Activated CD8-positive, alpha-beta T cell treated with anti-CD3 and anti-CD28 coated beads for 36 hours (primary cell): ENCODE data around the gene STAP2. TPM values are rescaled to one million over a fixed set of nuclear protein-coding genes. Genes with fewer than 3 reads are reported as not detected.

ENCODE experiments used
- ATAC-seq: fragments of 200-7000 bp; cut with Tn5 transposase; one replicate; pipeline ENCODE4 v1.10.0; 2021; ENCODE audit warnings: mild to moderate bottlenecking, moderate library complexity
- CTCF ChIA-PET: fragments of 350-600 bp; sonication (Branson Sonifier 250); formaldehyde crosslinking; loops from one replicate; lab custom pipeline; 2021; ENCODE audit warnings: antibody characterized with exemption; lab: Charles Lee
- POLR2A ChIA-PET: fragments of 350-600 bp; sonication (Branson Sonifier 250); formaldehyde crosslinking; loops from one replicate; lab custom pipeline; 2021; ENCODE audit warnings: antibody characterized with exemption; lab: Charles Lee
- DNase-seq: peaks from one replicate; pipeline ENCODE4 v3.0.0-alpha.2; 2020
- H3K27ac Mint-ChIP-seq: one replicate; pipeline ENCODE4 v1.8.0; 2021; ENCODE audit warnings: mild to moderate bottlenecking, mixed read lengths
- H3K27me3 Mint-ChIP-seq: one replicate; pipeline ENCODE4 v1.8.0; 2021; ENCODE audit warnings: mixed read lengths
- H3K36me3 Mint-ChIP-seq: one replicate; pipeline ENCODE4 v1.8.0; 2021; ENCODE audit warnings: low read depth, mixed read lengths
- H3K4me1 Mint-ChIP-seq: one replicate; pipeline ENCODE4 v1.8.0; 2021; ENCODE audit warnings: low read depth, mixed read lengths
- H3K4me3 Mint-ChIP-seq: one replicate; pipeline ENCODE4 v1.8.0; 2021; ENCODE audit warnings: mild to moderate bottlenecking, moderate library complexity, mixed read lengths
- H3K9me3 Mint-ChIP-seq: one replicate; pipeline ENCODE4 v1.8.0; 2021; ENCODE audit warnings: mixed read lengths
- intact Hi-C: fragments of 100-400 bp; cut with micrococcal nuclease; formaldehyde crosslinking; loops from one replicate; pipeline ENCODE4 v1.10.0; 2022
- total RNA-seq, 2 experiments: library from RNA; stranded (reverse); gene quantifications; one replicate each; pipeline ENCODE4 v1.2.3, GENCODE V29; 2021
- TF ChIP-seq, protein P1 (sequence below): fragments of 200-600 bp; IDR thresholded peaks from one replicate; pipeline ENCODE4 v1.8.0; 2022; ENCODE audit warnings: antibody characterized with exemption, mild to moderate bottlenecking

STAP2 gene
- total RNA-seq, 2 experiments from 2014 or later, result 9.6 to 14.6 TPM

DNA sequence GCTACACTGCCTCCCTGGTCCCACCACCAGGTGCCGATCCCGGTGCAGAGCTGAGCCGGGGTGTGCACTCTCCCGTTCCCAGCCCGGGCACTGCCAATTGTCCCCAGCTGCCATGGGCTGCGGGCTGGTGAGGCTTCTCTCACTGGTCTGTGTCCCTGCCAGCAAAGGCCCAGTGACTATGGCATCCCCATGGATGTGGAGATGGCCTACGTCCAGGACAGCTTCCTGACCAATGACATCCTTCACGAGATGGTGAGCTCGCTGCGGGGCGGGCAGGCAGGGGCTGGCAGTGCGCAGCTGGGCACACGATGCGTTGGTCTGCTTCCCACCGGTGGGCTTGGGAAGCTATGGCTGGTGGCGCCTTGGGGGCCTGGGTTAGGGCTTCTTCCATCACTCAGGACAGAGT lies 19.3 kb upstream of the STAP2 start:
- ChIA-PET CTCF (interaction anchor here (0.7 to 3.8 kb wide), 3 partner anchors 14 to 91 kb away, joined by 4 to 10 read pairs (median 6); partner anchors contain the start of gene MPND), POLR2A (interaction anchor here (1.2 to 1.5 kb wide), 3 partner anchors 19 to 91 kb away, joined by 3 to 5 read pairs (median 4); partner anchors contain the start of gene SH3GL1)
- Mint-ChIP-seq H3K4me1 (no peaks in the 10 kb centered on the region), H3K27ac (no peak overlapping the region), H3K9me3 (no peaks in the 10 kb centered on the region), H3K4me3 (no peak overlapping the region), H3K27me3 (no peaks in the 10 kb centered on the region), H3K36me3 (peaks cover 4% of the 10 kb centered on the region)
- intact Hi-C loops, result no loop called here
- TF ChIP-seq, protein P1, sequence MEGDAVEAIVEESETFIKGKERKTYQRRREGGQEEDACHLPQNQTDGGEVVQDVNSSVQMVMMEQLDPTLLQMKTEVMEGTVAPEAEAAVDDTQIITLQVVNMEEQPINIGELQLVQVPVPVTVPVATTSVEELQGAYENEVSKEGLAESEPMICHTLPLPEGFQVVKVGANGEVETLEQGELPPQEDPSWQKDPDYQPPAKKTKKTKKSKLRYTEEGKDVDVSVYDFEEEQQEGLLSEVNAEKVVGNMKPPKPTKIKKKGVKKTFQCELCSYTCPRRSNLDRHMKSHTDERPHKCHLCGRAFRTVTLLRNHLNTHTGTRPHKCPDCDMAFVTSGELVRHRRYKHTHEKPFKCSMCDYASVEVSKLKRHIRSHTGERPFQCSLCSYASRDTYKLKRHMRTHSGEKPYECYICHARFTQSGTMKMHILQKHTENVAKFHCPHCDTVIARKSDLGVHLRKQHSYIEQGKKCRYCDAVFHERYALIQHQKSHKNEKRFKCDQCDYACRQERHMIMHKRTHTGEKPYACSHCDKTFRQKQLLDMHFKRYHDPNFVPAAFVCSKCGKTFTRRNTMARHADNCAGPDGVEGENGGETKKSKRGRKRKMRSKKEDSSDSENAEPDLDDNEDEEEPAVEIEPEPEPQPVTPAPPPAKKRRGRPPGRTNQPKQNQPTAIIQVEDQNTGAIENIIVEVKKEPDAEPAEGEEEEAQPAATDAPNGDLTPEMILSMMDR, result no peak
- ATAC-seq (no peak), DNase-seq (no peak)

DNA sequence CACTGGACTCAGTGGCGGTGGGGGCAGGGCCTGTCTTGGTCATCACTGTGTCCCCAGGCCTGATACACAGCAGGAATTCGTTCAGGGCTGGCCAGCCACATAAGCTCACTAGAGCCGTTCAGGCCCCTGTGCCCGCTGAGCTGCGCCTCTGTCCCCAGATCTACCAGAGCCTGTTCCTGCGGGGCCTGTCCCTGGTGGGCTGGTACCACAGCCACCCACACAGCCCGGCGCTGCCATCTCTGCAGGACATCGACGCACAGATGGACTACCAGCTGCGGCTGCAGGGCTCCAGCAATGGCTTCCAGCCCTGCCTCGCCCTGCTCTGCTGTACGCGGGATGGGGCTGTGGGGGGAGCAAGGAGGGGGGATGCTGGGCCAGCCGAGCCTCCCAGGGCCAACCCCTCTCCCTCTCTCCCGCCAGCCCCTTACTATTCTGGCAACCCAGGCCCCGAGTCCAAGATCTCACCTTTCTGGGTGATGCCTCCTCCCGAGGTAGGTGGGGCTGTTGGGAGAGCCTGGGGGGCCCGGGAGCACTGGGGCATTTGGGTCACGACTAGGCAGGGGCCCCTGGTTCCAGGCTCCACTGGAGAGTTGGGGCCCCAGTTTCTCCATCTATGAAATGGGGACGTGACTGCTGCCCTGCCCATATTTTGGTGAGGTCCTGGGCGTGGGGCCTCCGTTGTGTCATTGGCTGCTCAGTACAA lies 18.6 kb upstream of the STAP2 start:
- Mint-ChIP-seq H3K36me3 (peaks cover 4% of the 10 kb centered on the region), H3K9me3 (no peaks in the 10 kb centered on the region), H3K4me3 (no peak overlapping the region), H3K27ac (no peak overlapping the region), H3K27me3 (no peaks in the 10 kb centered on the region), H3K4me1 (peaks cover 2% of the 10 kb centered on the region)
- DNase-seq, result no peak
- intact Hi-C loops, result no loop called here
- TF ChIP-seq, protein P1, result no peak
- ChIA-PET CTCF (interaction anchor here (0.8 to 3.8 kb wide), 2 partner anchors 14 to 89 kb away, joined by 3 to 10 read pairs; partner anchors contain the start of gene MPND), POLR2A (interaction anchor here (1.5 kb wide), 1 partner anchor 90 kb away, joined by 5 read pairs; no protein-coding TSS in a partner anchor)
- no peak for ATAC-seq

DNA sequence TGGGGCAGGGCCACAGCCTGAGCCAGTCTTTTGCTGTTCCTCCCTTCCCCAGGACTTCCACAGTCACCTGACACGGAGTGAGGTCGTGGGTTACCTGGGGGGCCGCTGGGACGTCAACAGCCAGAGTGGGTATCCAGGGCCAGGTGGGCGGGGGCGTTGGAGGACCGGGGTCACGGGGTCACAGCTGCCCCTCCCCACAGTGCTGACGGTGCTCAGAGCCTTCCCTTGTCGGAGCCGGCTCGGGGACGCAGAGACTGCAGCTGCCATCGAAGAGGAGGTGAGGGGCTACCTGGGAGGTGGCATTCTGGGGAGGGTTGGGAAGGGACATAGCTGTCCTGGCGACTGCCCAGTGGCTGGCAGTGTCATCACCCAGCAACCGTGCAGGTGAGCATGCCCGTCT lies 16.3 kb upstream of the STAP2 start:
- H3K4me3 Mint-ChIP-seq, result no peak overlapping the region
- peaks cover 2% of the 10 kb centered on the region for H3K4me1 Mint-ChIP-seq
- H3K27me3 Mint-ChIP-seq, result no peaks in the 10 kb centered on the region
- ATAC-seq (no peak), DNase-seq (no peak)
- H3K9me3 Mint-ChIP-seq, result no peaks in the 10 kb centered on the region
- no peak overlapping the region for H3K27ac Mint-ChIP-seq
- ChIA-PET POLR2A (interaction anchor here (0.6 kb wide), 1 partner anchor 32 kb away, joined by 3 read pairs; no protein-coding TSS in a partner anchor), CTCF (interaction anchor here (5.6 kb wide), 1 partner anchor 89 kb away, joined by 84 read pairs; no protein-coding TSS in a partner anchor)
- intact Hi-C loops, result loop anchor here (5.0 kb wide), 1 partner anchor 88 kb away; no protein-coding TSS in a partner anchor
- TF ChIP-seq, protein P1, result no peak
- peaks cover 1% of the 10 kb centered on the region for H3K36me3 Mint-ChIP-seq

DNA sequence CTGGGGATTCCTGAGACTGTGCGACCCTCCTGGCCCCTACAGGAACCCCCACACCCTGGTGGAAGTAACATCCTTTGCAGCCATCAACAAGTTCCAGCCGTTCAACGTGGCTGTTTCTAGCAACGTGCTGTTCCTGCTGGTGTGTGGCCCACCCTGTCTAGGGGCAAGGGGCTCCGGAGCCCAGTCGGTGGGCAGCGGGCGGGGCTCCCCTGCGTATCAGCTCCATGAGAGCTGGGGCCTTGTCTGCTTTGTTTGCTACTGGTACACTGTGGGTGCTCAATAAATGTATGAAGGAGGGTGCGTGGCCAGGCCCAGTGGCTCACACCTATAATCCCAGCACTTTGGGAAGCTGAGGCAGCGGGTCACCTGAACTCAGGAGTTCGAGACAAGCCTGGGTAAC lies 15.7 kb upstream of the STAP2 start:
- Mint-ChIP-seq H3K27me3 (no peaks in the 10 kb centered on the region), H3K9me3 (no peaks in the 10 kb centered on the region), H3K4me1 (peaks cover 2% of the 10 kb centered on the region), H3K27ac (no peak overlapping the region), H3K4me3 (no peak overlapping the region), H3K36me3 (peaks cover 1% of the 10 kb centered on the region)
- no peak for ATAC-seq
- intact Hi-C loops, result loop anchor here (5.0 kb wide), 1 partner anchor 87 kb away; no protein-coding TSS in a partner anchor
- ChIA-PET POLR2A (no interaction called here), CTCF (interaction anchor here (2.9 to 5.6 kb wide), 2 partner anchors 32 to 88 kb away, joined by 12 to 84 read pairs; no protein-coding TSS in a partner anchor)
- no peak for DNase-seq
- TF ChIP-seq, protein P1, result no peak
